Left ventricle myocardium inferior (tissue), 1 donor: ENCODE results near the gene DBH. TPM values are rescaled to one million over a fixed set of nuclear protein-coding genes. Genes with fewer than 3 reads are reported as not detected.

ENCODE experiments used
- DNase-seq: peaks from one replicate; pipeline ENCODE4 v3.0.0-alpha.2; 2020
- H3K27ac ChIP-seq: fragments of 200-600 bp; replicated peaks from 2 replicates; pipeline ENCODE4 v1.8.0; 2021
- H3K27me3 ChIP-seq: fragments of 200-600 bp; 2 replicates; pipeline ENCODE4 v1.8.0; 2021; ENCODE audit warnings: low read depth
- H3K36me3 ChIP-seq: fragments of 200-600 bp; 2 replicates; pipeline ENCODE4 v1.8.0; 2021
- H3K4me1 ChIP-seq: fragments of 200-600 bp; 2 replicates; pipeline ENCODE4 v1.8.0; 2021
- H3K4me3 ChIP-seq: fragments of 200-600 bp; 2 replicates; pipeline ENCODE4 v1.8.0; 2021; ENCODE audit warnings: mild to moderate bottlenecking, moderate library complexity
- H3K9me3 ChIP-seq: fragments of 200-600 bp; replicated peaks from 2 replicates; pipeline ENCODE4 v1.8.0; 2021
- intact Hi-C: fragments of 100-400 bp; cut with micrococcal nuclease; formaldehyde crosslinking; loops from one replicate; pipeline ENCODE4 v1.11.0; 2022
- total RNA-seq: library from RNA; stranded (reverse); fragmentation: NEBNext Ultra II Directional; extraction: Animal tissue kit (Norgen Biotek cat#: 25700); gene quantifications from one replicate; pipeline ENCODE4 v1.2.1, GENCODE V29; 2021
- TF ChIP-seq, protein P1 (sequence below): fragments of 200-600 bp; IDR thresholded peaks from 2 replicates; pipeline ENCODE4 v1.8.0; 2021; ENCODE audit warnings: antibody characterized with exemption, mild to moderate bottlenecking, borderline replicate concordance
- donor health status: DM: no; HTN: yes; CAD: no; lungs with severe emphysema.

DBH gene
- total RNA-seq, 1 donor from 2014 or later = not detected

DNA sequence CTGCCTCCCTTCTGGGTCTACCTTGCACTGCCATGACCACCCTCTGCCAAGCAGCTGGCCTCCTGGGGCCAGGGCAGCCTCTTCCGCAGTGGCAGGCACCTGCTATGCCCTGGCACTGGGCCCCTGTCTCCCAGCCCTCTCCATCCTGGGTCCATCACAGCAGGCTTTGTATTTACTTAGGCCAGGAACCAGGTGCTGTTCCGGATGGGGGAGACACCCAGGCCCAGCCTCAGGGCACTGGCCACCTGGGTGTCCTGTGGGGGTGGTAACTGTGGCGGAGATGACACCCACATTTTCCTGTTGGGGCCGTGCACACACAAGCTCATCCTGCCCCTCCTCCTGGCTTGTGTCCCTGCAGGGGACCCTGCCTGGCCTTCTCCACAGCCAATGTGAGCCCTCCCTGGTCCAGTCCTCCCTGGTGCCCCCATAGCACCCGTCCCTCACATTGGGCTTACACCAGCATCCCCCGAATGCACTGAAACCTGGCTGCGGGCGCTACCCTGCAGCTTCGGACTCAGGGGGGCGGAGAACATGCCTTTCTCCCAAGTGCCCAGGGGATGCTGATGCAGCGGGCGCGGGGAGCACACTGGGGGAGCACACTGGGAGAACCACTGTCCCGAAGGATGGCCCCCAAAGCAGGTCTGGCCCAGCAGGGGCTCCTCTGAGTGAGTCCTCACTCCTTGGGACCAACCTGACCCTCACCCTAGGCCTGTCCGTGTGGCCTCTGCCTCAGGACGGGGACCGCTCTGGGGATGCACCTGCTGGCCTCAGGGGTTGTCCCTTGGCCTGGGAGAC is 44.9 kb upstream of the DBH start:
- Histone ChIP-seq H3K4me3 (no peak overlapping the region), H3K4me1 (no peaks in the 10 kb centered on the region), H3K27ac (no peak overlapping the region), H3K36me3 (no peaks in the 10 kb centered on the region), H3K27me3 (peaks cover 77% of the 10 kb centered on the region), H3K9me3 (peaks cover 2% of the 10 kb centered on the region)
- intact Hi-C loops = no loop called here
- TF ChIP-seq, protein P1, sequence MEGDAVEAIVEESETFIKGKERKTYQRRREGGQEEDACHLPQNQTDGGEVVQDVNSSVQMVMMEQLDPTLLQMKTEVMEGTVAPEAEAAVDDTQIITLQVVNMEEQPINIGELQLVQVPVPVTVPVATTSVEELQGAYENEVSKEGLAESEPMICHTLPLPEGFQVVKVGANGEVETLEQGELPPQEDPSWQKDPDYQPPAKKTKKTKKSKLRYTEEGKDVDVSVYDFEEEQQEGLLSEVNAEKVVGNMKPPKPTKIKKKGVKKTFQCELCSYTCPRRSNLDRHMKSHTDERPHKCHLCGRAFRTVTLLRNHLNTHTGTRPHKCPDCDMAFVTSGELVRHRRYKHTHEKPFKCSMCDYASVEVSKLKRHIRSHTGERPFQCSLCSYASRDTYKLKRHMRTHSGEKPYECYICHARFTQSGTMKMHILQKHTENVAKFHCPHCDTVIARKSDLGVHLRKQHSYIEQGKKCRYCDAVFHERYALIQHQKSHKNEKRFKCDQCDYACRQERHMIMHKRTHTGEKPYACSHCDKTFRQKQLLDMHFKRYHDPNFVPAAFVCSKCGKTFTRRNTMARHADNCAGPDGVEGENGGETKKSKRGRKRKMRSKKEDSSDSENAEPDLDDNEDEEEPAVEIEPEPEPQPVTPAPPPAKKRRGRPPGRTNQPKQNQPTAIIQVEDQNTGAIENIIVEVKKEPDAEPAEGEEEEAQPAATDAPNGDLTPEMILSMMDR = no peak
- no peak for DNase-seq

DNA sequence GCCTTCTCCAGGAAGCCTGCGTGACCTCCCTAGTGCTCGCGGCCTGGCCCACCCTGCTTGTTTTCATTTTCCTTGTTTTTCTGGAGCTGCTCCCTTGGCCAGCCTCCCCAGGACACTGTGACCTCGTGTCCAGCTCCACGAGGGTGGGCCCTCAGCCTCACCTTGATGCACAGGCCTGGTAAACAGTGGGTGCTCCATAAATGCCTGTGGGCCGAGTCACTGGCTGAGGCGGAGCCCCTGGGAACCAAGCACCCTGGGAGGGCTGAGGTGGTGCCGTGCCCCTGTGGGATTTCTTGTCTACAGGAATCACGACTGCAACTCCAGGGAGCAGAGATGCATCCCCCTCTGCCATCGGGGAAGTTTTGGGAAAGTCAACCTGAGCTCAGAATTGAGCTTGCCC is 44.2 kb upstream of the DBH start:
- intact Hi-C loops = no loop called here
- no peak overlapping the region for H3K27ac ChIP-seq
- no peak for DNase-seq

DNA sequence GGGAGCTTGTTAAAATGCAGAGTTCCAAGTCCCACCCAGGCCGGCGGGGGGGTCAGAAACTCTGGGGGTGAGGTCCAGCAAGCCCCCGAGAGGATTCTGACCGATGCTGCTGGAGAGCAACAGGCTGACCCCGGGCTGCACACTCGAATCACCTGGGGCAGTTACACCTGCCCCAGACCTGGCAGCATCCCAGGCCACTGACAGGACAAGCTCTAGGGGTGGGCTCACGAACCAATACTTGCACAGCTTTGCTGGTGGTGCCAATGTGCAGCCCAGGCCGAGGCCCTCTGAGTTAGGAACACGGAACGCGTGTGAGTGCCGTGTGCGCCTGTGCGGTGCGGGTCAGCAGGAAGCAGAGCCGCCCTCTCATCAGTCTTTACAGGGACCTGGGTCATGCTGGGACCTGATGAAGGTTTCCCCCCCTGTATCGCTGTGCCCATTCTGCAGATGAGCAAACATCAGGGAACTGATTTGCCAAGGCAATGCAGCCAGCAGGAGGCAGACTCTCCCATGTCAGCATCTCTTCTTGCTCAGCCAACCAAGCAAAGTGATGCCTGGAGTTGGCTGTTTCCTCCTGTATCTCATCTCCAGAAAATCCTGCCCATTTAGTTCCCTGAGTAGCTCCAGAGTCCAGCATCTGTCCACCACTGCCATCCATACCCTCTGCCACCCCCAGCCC is 43.3 kb upstream of the DBH start:
- Histone ChIP-seq H3K4me3 (no peak overlapping the region), H3K27me3 (peaks cover 61% of the 10 kb centered on the region), H3K4me1 (no peaks in the 10 kb centered on the region), H3K27ac (no peak overlapping the region), H3K36me3 (no peaks in the 10 kb centered on the region), H3K9me3 (peaks cover 18% of the 10 kb centered on the region)
- TF ChIP-seq, protein P1 = no peak
- no peak for DNase-seq
- intact Hi-C loops = no loop called here

More for the DNA sequence above, 44.2 kb upstream of the DBH start:
- Histone ChIP-seq H3K36me3 (no peaks in the 10 kb centered on the region), H3K27me3 (peaks cover 70% of the 10 kb centered on the region), H3K4me1 (no peaks in the 10 kb centered on the region), H3K4me3 (no peak overlapping the region), H3K9me3 (peaks cover 9% of the 10 kb centered on the region)
- TF ChIP-seq, protein P1 = no peak

DNA sequence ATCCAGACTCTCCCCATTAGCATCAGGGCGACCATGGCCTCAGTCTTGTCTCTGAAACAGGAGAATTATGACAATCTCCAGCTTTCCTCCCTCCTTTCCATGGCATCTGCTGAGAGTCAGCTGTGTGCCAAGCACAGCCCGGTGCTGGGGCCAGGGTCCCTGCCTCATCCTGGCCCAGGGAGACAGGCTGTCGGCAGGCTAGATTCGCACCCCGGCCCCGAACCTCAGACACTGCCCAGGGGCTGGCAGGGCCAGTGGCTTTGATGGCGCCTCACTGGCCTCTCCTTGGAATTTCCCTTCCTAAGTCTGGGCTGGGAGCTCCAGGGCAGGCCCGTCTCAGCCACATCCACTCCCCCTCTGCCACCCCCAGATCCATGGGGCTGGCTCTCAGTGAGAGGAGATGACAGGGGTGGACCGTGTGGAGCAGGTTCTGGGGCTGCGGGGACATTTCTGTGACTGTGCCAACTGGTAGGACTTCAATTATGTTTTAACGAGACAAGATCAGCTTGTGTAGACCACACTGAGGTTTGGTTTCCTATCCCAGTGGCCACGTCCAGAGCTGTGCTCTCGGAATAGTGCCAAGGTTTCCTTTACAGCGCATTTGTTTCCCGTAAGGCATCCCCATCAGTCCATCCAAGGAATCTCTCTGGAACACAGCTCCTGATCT is 42.4 kb upstream of the DBH start:
- intact Hi-C loops = no loop called here
- H3K27me3 ChIP-seq = peaks cover 53% of the 10 kb centered on the region
- H3K4me1 ChIP-seq = no peaks in the 10 kb centered on the region
- H3K4me3 ChIP-seq = no peak overlapping the region
- no peak overlapping the region for H3K27ac ChIP-seq
- H3K36me3 ChIP-seq = no peaks in the 10 kb centered on the region
- DNase-seq = no peak
- TF ChIP-seq, protein P1 = no peak
- peaks cover 26% of the 10 kb centered on the region for H3K9me3 ChIP-seq

DNA sequence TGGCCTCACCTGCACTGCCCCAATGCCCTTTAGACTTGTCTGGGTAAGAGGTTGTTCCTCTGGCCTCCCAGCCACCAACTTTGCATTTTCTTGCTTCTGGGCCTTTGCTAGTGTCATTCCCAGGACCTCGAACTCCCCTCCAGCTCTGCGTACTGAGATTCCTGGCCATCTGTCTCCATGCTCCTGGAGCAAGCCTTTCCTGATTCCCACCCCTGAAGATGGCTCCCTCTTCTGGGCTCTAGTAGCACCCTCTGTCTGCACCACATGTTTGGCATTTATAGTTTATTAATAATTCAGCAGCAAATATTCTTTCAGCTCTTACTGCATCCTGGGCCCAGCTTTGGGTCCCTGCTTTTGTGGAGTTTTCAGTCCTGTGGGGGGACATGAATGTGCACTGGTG is 41.9 kb upstream of the DBH start:
- H3K27ac ChIP-seq = no peak overlapping the region
- peaks cover 49% of the 10 kb centered on the region for H3K27me3 ChIP-seq
- intact Hi-C loops = no loop called here
- no peaks in the 10 kb centered on the region for H3K4me1 ChIP-seq
- peaks cover 30% of the 10 kb centered on the region for H3K9me3 ChIP-seq
- no peak for DNase-seq
- TF ChIP-seq, protein P1 = no peak
- no peak overlapping the region for H3K4me3 ChIP-seq
- no peaks in the 10 kb centered on the region for H3K36me3 ChIP-seq
